HepG2 (cell line): ENCODE data around the gene HNRNPUL2. TPM values are rescaled to one million over a fixed set of nuclear protein-coding genes. Genes with fewer than 3 reads are reported as not detected.

Source experiments
- CENPT ChIP-seq: sonication (generic); formaldehyde crosslinking; IDR thresholded peaks from 2 replicates; pipeline ENCODE4 v1.8.0; 2022; ENCODE audit warnings: low read depth, mild to moderate bottlenecking, moderate library complexity, missing genetic modification reagents
- GTF2F1 ChIP-seq: fragments of 150-350 bp; IDR thresholded peaks from 2 replicates; pipeline ENCODE4 v1.6.1; 2014; ENCODE audit warnings: low read length
- HINFP ChIP-seq: sonication (generic); formaldehyde crosslinking; IDR thresholded peaks from 2 replicates; pipeline ENCODE4 v1.4.0; 2020; ENCODE audit warnings: low read depth, mild to moderate bottlenecking, missing genetic modification reagents
- HOXA3 ChIP-seq: sonication (generic); formaldehyde crosslinking; IDR thresholded peaks from 2 replicates; pipeline ENCODE4 v1.5.0; 2020; ENCODE audit warnings: missing genetic modification reagents
- KAT8 ChIP-seq: IDR thresholded peaks from 2 replicates; pipeline ENCODE4 v1.6.1; 2016; ENCODE audit warnings: missing genetic modification reagents, missing compliant biosample characterization
- NFE2L2 ChIP-seq: fragments of 150-350 bp; IDR thresholded peaks from 2 replicates; pipeline ENCODE4 v1.6.1; 2014; ENCODE audit warnings: low read length
- NFYB ChIP-seq: sonication (generic); formaldehyde crosslinking; IDR thresholded peaks from 2 replicates; pipeline ENCODE4 v1.4.0; 2020; ENCODE audit warnings: missing genetic modification reagents
- NR3C1 ChIP-seq: sonication (generic); formaldehyde crosslinking; IDR thresholded peaks from 2 replicates; pipeline ENCODE4 v1.4.0; 2020; ENCODE audit warnings: missing genetic modification reagents
- SAP130 ChIP-seq: IDR thresholded peaks from 2 replicates; pipeline ENCODE4 v1.6.1; 2016; ENCODE audit warnings: low read depth
- SMAD9 ChIP-seq: sonication (generic); formaldehyde crosslinking; IDR thresholded peaks from 2 replicates; pipeline ENCODE4 v1.5.1; 2020; ENCODE audit warnings: mild to moderate bottlenecking, missing genetic modification reagents
- SNRNP70 ChIP-seq: fragments of 200-400 bp; formaldehyde crosslinking; IDR thresholded peaks from 2 replicates; pipeline ENCODE4 v1.6.1; 2017; ENCODE audit warnings: mild to moderate bottlenecking, low read depth, low read length, moderate library complexity
- SRSF1 ChIP-seq: fragments of 200-400 bp; formaldehyde crosslinking; optimal IDR thresholded peaks from 2 replicates; pipeline ENCODE3; 2017; ENCODE audit warnings: mild to moderate bottlenecking, low read depth, low read length, moderate library complexity
- TBP ChIP-seq: sonication (generic); formaldehyde crosslinking; IDR thresholded peaks from 2 replicates; pipeline ENCODE4 v1.5.0; 2020; ENCODE audit warnings: missing genetic modification reagents
- ZBED4 ChIP-seq: sonication (generic); formaldehyde crosslinking; IDR thresholded peaks from 2 replicates; pipeline ENCODE4 v1.4.0; 2020; ENCODE audit warnings: missing genetic modification reagents, borderline replicate concordance
- ZNF274 ChIP-seq: sonication (generic); formaldehyde crosslinking; IDR thresholded peaks from 2 replicates; pipeline ENCODE4 v1.5.1; 2020; ENCODE audit warnings: mild to moderate bottlenecking, missing genetic modification reagents
- ZNF432 ChIP-seq: sonication (generic); formaldehyde crosslinking; IDR thresholded peaks from 2 replicates; pipeline ENCODE4 v1.5.0; 2020; ENCODE audit warnings: missing genetic modification reagents, mild to moderate bottlenecking, borderline replicate concordance
- polyA plus RNA-seq, 8 experiments: library from polyadenylated mRNA; depleted of rRNA in 3 of 8; stranded (reverse) in 7 of 8; unstranded in 1 of 8; fragments of >200 nt; fragmentation: Illumina TruSeq in 4 of 8; extraction: Trizol in 4 of 8; gene quantifications; 2 replicates each; pipeline versions ENCODE4 v1.2.1 to v1.2.3, GENCODE V29; 2011 to 2016; ENCODE audit warnings: low read depth in 4 of 8, missing spikeins in 1 of 8, mixed read lengths in 1 of 8; ENCODE audit not compliant: insufficient read depth in 1 of 8
- total RNA-seq, 5 experiments: library from RNA; depleted of rRNA; stranded (reverse); fragments of >200 nt; fragmentation: Illumina TruSeq; extraction: Trizol; gene quantifications; 2 replicates each; pipeline ENCODE4 v1.2.3, GENCODE V29; 2016; ENCODE audit warnings: low read depth in 1 of 5
- TF ChIP-seq, protein P1 (sequence below): IDR thresholded peaks from 2 replicates; pipeline ENCODE4 v1.6.1; 2016; ENCODE audit warnings: mild to moderate bottlenecking
- TF ChIP-seq, protein P2 (sequence below): sonication (generic); formaldehyde crosslinking; conservative IDR thresholded peaks from 2 replicates; pipeline ENCODE4 v1.5.0; 2020; ENCODE audit warnings: missing genetic modification reagents
- TF ChIP-seq, protein P3 (sequence below): sonication (generic); formaldehyde crosslinking; conservative IDR thresholded peaks from 2 replicates; pipeline ENCODE4 v1.8.0; 2022; ENCODE audit warnings: low read depth, missing genetic modification reagents

HNRNPUL2 gene
- total and polyA plus RNA-seq, 2 of the 13 experiments (the other 11 are each of a cell fraction or from before 2014, with no cell fraction given), result 8.4 to 9.6 TPM

DNA sequence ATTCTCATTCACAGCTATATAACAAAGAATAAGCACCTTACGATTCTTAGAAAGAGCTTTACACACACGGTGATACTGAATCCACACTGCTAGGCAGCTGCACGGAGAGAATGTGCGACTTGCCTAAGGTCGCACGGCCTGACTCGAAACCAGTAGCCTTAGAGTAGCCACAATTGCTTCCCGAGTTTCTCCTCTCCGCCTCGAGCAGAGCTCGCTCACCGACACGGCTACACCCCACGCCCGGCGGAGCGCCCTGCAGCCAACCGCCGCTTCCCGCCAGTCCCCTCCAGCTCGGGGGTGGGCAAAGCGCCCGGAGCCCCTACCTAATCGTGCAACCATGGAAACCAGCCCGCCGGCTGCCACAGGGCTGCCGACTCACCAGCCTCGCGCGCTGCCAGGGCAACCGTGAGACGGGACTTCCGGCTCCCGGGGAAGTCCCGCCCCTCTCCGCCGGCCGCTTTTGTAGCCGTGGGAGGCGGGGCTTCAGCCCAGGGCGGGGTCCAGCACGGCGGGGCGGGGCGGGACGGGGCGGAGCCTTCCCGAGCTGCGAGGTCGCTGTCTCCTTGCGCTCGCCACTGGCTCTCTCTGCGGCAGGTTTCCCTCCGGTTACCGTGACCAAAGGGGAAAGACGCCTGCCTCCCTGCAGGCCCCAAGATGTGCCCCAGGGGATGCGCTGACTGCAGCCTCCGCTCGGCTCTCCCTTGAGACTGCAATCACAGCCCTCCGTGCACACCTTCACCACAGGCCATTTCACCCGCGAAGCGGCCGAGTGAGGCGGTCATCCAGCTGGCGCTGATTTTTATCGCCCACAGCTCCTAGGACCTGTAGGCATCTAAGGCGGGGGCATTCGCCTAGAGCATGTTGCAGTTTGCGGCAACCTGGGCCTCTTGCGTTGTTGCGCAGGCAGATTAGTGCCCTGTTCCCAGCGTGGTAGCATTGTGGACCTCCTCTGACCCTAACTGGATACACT lies 21.1 kb downstream of the HNRNPUL2 start (continued):
- TF ChIP-seq, protein P1, sequence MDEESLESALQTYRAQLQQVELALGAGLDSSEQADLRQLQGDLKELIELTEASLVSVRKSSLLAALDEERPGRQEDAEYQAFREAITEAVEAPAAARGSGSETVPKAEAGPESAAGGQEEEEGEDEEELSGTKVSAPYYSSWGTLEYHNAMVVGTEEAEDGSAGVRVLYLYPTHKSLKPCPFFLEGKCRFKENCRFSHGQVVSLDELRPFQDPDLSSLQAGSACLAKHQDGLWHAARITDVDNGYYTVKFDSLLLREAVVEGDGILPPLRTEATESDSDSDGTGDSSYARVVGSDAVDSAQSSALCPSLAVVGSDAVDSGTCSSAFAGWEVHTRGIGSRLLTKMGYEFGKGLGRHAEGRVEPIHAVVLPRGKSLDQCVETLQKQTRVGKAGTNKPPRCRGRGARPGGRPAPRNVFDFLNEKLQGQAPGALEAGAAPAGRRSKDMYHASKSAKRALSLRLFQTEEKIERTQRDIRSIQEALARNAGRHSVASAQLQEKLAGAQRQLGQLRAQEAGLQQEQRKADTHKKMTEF (CRISPR knock-in tag), result peak; percentile 39; the same call in 1 of the 2 replicates
- TF ChIP-seq, protein P2, sequence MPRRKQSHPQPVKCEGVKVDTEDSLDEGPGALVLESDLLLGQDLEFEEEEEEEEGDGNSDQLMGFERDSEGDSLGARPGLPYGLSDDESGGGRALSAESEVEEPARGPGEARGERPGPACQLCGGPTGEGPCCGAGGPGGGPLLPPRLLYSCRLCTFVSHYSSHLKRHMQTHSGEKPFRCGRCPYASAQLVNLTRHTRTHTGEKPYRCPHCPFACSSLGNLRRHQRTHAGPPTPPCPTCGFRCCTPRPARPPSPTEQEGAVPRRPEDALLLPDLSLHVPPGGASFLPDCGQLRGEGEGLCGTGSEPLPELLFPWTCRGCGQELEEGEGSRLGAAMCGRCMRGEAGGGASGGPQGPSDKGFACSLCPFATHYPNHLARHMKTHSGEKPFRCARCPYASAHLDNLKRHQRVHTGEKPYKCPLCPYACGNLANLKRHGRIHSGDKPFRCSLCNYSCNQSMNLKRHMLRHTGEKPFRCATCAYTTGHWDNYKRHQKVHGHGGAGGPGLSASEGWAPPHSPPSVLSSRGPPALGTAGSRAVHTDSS (CRISPR knock-in tag), result no peak
- TF ChIP-seq HINFP (CRISPR knock-in tag), result no peak
- TF ChIP-seq SNRNP70, result no peak
- no peak for TF ChIP-seq NFE2L2
- TF ChIP-seq, protein P3, sequence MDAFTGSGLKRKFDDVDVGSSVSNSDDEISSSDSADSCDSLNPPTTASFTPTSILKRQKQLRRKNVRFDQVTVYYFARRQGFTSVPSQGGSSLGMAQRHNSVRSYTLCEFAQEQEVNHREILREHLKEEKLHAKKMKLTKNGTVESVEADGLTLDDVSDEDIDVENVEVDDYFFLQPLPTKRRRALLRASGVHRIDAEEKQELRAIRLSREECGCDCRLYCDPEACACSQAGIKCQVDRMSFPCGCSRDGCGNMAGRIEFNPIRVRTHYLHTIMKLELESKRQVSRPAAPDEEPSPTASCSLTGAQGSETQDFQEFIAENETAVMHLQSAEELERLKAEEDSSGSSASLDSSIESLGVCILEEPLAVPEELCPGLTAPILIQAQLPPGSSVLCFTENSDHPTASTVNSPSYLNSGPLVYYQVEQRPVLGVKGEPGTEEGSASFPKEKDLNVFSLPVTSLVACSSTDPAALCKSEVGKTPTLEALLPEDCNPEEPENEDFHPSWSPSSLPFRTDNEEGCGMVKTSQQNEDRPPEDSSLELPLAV (CRISPR knock-in tag), result no peak
- no peak for TF ChIP-seq ZBED4 (CRISPR knock-in tag)
- TF ChIP-seq SAP130, result peak; percentile 90
- no peak for TF ChIP-seq SMAD9 (CRISPR knock-in tag)
- TF ChIP-seq NFYB, result 0 out of 2 replicates have a peak, but pooled peaks have one; percentile 21
- peak; percentile 93 for TF ChIP-seq SRSF1
- no peak for TF ChIP-seq TBP (CRISPR knock-in tag)
- peak; percentile 48; the same call in 1 of the 2 replicates for TF ChIP-seq KAT8
- TF ChIP-seq ZNF274 (CRISPR knock-in tag), result no peak
- TF ChIP-seq GTF2F1, result no peak
- TF ChIP-seq HOXA3, result no peak
- no peak for TF ChIP-seq CENPT
- no peak for TF ChIP-seq ZNF432 (CRISPR knock-in tag)
- TF ChIP-seq NR3C1 (CRISPR knock-in tag), result no peak
